ENCODE data around the gene CATSPERB.
"Not testable (repeated sequence)": the region's sequence is repeated elsewhere in the genome, so short reads cannot be mapped to it uniquely, and the experiment has no call there.

The CATSPERB gene

DNA sequence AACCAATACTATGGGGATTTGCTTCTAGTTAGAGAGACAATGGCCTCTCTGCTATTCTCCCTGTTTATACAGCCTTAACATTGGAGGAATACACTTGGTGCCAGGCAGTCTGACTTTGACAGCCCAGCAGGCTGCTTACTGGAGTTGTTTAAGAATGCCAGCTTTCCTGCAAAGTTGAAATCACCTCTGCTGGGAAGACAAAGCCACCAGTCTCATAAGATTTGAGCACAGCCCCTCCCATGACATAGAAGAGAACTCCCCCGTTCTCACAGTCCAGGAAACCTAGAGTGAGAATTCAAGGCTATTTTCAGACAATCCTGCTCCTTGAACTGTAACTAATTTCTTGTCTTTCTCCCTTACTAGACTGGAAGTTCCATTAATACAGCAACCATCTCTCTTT, 21.1 kb upstream of the CATSPERB start:
- Histone ChIP-seq H3K27ac (ENCODE audit: insufficient read depth, low read length, poor library complexity, severe bottlenecking) (no peak overlapping the region), H3K36me3 (ENCODE audit: control insufficient read depth, insufficient read depth, low read length) (no peaks in the 10 kb centered on the region)

GRCh38 chr14:91751719-91752118, 19.8 kb upstream of the CATSPERB start:
- no peak overlapping the region for H3K4me3 ChIP-seq (ENCODE audit: insufficient read depth, low read depth, low read length, poor library complexity, severe bottlenecking)
- no peaks in the 10 kb centered on the region for H3K4me1 ChIP-seq (ENCODE audit: control insufficient read depth, insufficient read depth, low read length, poor library complexity, severe bottlenecking)
- no peaks in the 10 kb centered on the region for H3K36me3 ChIP-seq (ENCODE audit: control insufficient read depth, insufficient read depth, low read length)
- H3K9me3 ChIP-seq (ENCODE audit: control insufficient read depth, low read length) = no peaks in the 10 kb centered on the region
- H3K27me3 ChIP-seq (replicated peaks; ENCODE audit: control insufficient read depth, insufficient read depth, low read length, poor library complexity, severe bottlenecking) = no peaks in the 10 kb centered on the region
- no peak overlapping the region for H3K27ac ChIP-seq (ENCODE audit: insufficient read depth, low read length, poor library complexity, severe bottlenecking)
- no peak for DNase-seq

More for the DNA sequence above, 21.1 kb upstream of the CATSPERB start:
- Histone ChIP-seq H3K27me3 (replicated peaks; ENCODE audit: control insufficient read depth, insufficient read depth, low read length, poor library complexity, severe bottlenecking) (no peaks in the 10 kb centered on the region), H3K4me1 (ENCODE audit: control insufficient read depth, insufficient read depth, low read length, poor library complexity, severe bottlenecking) (no peaks in the 10 kb centered on the region), H3K9me3 (ENCODE audit: control insufficient read depth, low read length) (no peaks in the 10 kb centered on the region), H3K4me3 (ENCODE audit: insufficient read depth, low read depth, low read length, poor library complexity, severe bottlenecking) (no peak overlapping the region)
- DNase-seq = no peak

DNA sequence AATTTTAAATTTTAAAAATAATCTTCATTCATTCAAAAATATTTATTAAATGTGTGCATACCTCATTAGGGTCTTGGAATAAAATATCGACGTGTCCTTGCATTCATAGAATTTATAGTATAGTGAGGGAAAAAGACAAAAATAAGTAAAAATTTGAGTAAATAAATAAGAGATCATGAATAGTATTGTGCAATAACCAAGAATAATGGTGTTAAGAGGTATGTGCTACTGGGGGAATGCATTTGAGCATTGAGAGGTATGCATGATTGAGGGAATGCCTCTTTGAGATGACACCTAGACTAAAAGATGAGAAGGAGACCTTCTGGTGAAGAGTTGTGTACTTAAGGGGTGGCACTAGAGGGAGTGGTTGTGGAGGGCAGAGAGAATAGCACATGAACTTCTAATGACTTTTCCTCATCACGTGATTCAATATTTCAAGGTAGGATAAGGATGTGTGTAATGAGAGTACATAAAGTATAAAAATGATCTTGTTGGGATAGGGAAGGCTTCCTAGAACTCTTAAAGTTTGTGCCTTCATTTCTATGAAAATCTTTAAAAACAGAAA, 18.8 kb upstream of the CATSPERB start:
- Histone ChIP-seq H3K36me3 (ENCODE audit: control insufficient read depth, insufficient read depth, low read length) (no peaks in the 10 kb centered on the region), H3K4me1 (ENCODE audit: control insufficient read depth, insufficient read depth, low read length, poor library complexity, severe bottlenecking) (no peaks in the 10 kb centered on the region), H3K27ac (ENCODE audit: insufficient read depth, low read length, poor library complexity, severe bottlenecking) (no peak overlapping the region), H3K9me3 (ENCODE audit: control insufficient read depth, low read length) (no peaks in the 10 kb centered on the region), H3K27me3 (replicated peaks; ENCODE audit: control insufficient read depth, insufficient read depth, low read length, poor library complexity, severe bottlenecking) (no peaks in the 10 kb centered on the region), H3K4me3 (ENCODE audit: insufficient read depth, low read depth, low read length, poor library complexity, severe bottlenecking) (no peak overlapping the region)
- no peak for DNase-seq

DNA sequence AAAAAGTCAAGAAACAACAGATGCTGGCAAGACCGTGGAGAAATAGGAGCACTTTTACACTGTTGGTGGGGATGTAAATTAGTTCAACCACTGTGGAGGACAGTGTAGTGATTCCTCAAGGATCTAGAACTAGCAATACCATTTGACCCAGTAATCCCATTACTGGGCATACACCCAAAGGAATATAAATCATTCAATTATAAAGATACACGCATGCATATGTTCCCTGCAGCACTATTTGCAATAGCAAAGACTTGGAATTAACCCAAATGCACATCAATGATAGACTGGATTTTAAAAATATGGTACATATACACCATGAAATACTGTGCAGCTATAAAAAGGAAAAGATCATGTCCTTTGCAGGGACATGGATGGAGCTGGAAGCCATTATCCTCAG, 18.0 kb upstream of the CATSPERB start:
- Histone ChIP-seq H3K36me3 (ENCODE audit: control insufficient read depth, insufficient read depth, low read length) (no peaks in the 10 kb centered on the region), H3K4me3 (ENCODE audit: insufficient read depth, low read depth, low read length, poor library complexity, severe bottlenecking) (no peak overlapping the region), H3K27ac (ENCODE audit: insufficient read depth, low read length, poor library complexity, severe bottlenecking) (no peak overlapping the region), H3K27me3 (replicated peaks; ENCODE audit: control insufficient read depth, insufficient read depth, low read length, poor library complexity, severe bottlenecking) (no peaks in the 10 kb centered on the region), H3K4me1 (ENCODE audit: control insufficient read depth, insufficient read depth, low read length, poor library complexity, severe bottlenecking) (no peaks in the 10 kb centered on the region), H3K9me3 (ENCODE audit: control insufficient read depth, low read length) (no peaks in the 10 kb centered on the region)
- DNase-seq = no peak

- no peak overlapping the region for H3K4me3 ChIP-seq (ENCODE audit: insufficient read depth, low read depth, low read length, poor library complexity, severe bottlenecking)
- no peak for DNase-seq
- H3K27me3 ChIP-seq (replicated peaks; ENCODE audit: control insufficient read depth, insufficient read depth, low read length, poor library complexity, severe bottlenecking) = no peaks in the 10 kb centered on the region
Observed at GRCh38 chr14:91748049-91748448, 16.2 kb upstream of the CATSPERB start.

DNA sequence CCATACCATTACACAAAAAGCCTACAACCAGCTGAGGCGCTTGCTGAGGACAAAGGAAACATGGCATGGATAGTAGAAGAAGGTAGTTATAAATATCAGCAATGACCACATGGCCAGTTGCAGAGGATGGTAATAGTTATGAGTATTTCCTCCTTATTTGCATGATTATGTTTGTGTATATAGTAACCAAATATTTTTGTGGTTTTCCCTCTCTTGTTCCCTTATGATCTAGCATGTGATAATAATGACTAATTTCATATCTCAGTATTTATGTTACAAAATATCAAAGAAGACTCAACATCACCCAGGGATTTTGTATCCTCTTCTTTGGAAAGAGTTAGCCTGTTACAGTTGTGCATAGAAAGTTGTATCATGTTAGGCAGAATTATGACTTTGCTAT, 13.5 kb upstream of the CATSPERB start:
- DNase-seq = no peak
- H3K27ac ChIP-seq (ENCODE audit: insufficient read depth, low read length, poor library complexity, severe bottlenecking) = no peak overlapping the region
- H3K4me1 ChIP-seq (ENCODE audit: control insufficient read depth, insufficient read depth, low read length, poor library complexity, severe bottlenecking) = no peaks in the 10 kb centered on the region

More at GRCh38 chr14:91748049-91748448, 16.2 kb upstream of the CATSPERB start:
- Histone ChIP-seq H3K27ac (ENCODE audit: insufficient read depth, low read length, poor library complexity, severe bottlenecking) (no peak overlapping the region), H3K9me3 (ENCODE audit: control insufficient read depth, low read length) (no peaks in the 10 kb centered on the region), H3K4me1 (ENCODE audit: control insufficient read depth, insufficient read depth, low read length, poor library complexity, severe bottlenecking) (no peaks in the 10 kb centered on the region), H3K36me3 (ENCODE audit: control insufficient read depth, insufficient read depth, low read length) (no peaks in the 10 kb centered on the region)

GRCh38 chr14:91744068-91744480, 12.2 kb upstream of the CATSPERB start:
- H3K4me3 ChIP-seq (ENCODE audit: insufficient read depth, low read depth, low read length, poor library complexity, severe bottlenecking) = no peak overlapping the region
- DNase-seq = no peak

More for the DNA sequence above, 13.5 kb upstream of the CATSPERB start:
- Histone ChIP-seq H3K9me3 (ENCODE audit: control insufficient read depth, low read length) (no peaks in the 10 kb centered on the region), H3K4me3 (ENCODE audit: insufficient read depth, low read depth, low read length, poor library complexity, severe bottlenecking) (no peak overlapping the region), H3K27me3 (replicated peaks; ENCODE audit: control insufficient read depth, insufficient read depth, low read length, poor library complexity, severe bottlenecking) (no peaks in the 10 kb centered on the region), H3K36me3 (ENCODE audit: control insufficient read depth, insufficient read depth, low read length) (no peaks in the 10 kb centered on the region)

GRCh38 chr14:91743305-91743653, 11.4 kb upstream of the CATSPERB start:
- Histone ChIP-seq H3K36me3 (ENCODE audit: control insufficient read depth, insufficient read depth, low read length) (no peaks in the 10 kb centered on the region), H3K9me3 (ENCODE audit: control insufficient read depth, low read length) (no peaks in the 10 kb centered on the region), H3K27me3 (replicated peaks; ENCODE audit: control insufficient read depth, insufficient read depth, low read length, poor library complexity, severe bottlenecking) (no peaks in the 10 kb centered on the region), H3K4me3 (ENCODE audit: insufficient read depth, low read depth, low read length, poor library complexity, severe bottlenecking) (no peak overlapping the region), H3K4me1 (ENCODE audit: control insufficient read depth, insufficient read depth, low read length, poor library complexity, severe bottlenecking) (no peaks in the 10 kb centered on the region), H3K27ac (ENCODE audit: insufficient read depth, low read length, poor library complexity, severe bottlenecking) (no peak overlapping the region)
- no peak for DNase-seq

More at GRCh38 chr14:91744068-91744480, 12.2 kb upstream of the CATSPERB start:
- H3K9me3 ChIP-seq (ENCODE audit: control insufficient read depth, low read length) = no peaks in the 10 kb centered on the region
- no peak overlapping the region for H3K27ac ChIP-seq (ENCODE audit: insufficient read depth, low read length, poor library complexity, severe bottlenecking)
- no peaks in the 10 kb centered on the region for H3K4me1 ChIP-seq (ENCODE audit: control insufficient read depth, insufficient read depth, low read length, poor library complexity, severe bottlenecking)
- H3K36me3 ChIP-seq (ENCODE audit: control insufficient read depth, insufficient read depth, low read length) = no peaks in the 10 kb centered on the region
- H3K27me3 ChIP-seq (replicated peaks; ENCODE audit: control insufficient read depth, insufficient read depth, low read length, poor library complexity, severe bottlenecking) = no peaks in the 10 kb centered on the region

DNA sequence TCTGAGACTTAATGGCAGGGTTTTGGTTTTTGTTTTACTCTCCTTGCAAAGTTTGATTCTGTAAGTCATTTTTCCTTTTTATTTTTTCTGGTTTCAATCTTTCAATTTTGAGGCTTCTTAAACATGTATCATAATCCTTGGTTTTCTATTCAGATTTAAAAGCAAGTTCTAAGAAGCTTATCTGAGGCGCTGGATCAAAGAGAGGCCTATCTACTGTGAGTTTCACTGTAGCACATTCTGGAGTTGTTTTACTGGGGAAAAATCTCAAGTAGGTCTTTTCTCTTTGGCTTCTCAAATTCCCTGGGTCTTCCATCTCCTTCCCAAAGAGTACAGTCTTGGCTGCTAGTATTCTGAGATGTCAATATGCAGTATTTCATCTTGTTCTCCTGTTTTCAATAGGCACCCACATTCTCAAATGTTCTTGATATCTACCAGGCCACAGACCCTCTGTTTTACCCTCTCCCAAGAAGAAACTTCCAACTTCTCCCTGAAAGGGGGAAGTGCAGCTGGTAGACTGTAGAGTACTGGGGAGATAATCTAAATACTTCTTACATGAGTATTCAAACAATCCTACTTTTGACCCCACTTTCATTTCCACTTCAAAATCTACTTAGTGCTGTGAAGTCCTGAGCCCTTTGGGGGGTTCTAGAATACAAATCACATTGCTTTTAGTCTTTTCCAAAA, 10.9 kb upstream of the CATSPERB start:
- H3K27me3 ChIP-seq (replicated peaks; ENCODE audit: control insufficient read depth, insufficient read depth, low read length, poor library complexity, severe bottlenecking) = no peaks in the 10 kb centered on the region
- H3K4me1 ChIP-seq (ENCODE audit: control insufficient read depth, insufficient read depth, low read length, poor library complexity, severe bottlenecking) = no peaks in the 10 kb centered on the region
- no peaks in the 10 kb centered on the region for H3K9me3 ChIP-seq (ENCODE audit: control insufficient read depth, low read length)
- no peak overlapping the region for H3K27ac ChIP-seq (ENCODE audit: insufficient read depth, low read length, poor library complexity, severe bottlenecking)
- no peak for DNase-seq
- H3K36me3 ChIP-seq (ENCODE audit: control insufficient read depth, insufficient read depth, low read length) = no peaks in the 10 kb centered on the region
- no peak overlapping the region for H3K4me3 ChIP-seq (ENCODE audit: insufficient read depth, low read depth, low read length, poor library complexity, severe bottlenecking)

- not testable (repeated sequence) for H3K9me3 ChIP-seq (ENCODE audit: control insufficient read depth, low read length); H3K4me1 ChIP-seq (ENCODE audit: control insufficient read depth, insufficient read depth, low read length, poor library complexity, severe bottlenecking); H3K27ac ChIP-seq (ENCODE audit: insufficient read depth, low read length, poor library complexity, severe bottlenecking); DNase-seq; H3K4me3 ChIP-seq (ENCODE audit: insufficient read depth, low read depth, low read length, poor library complexity, severe bottlenecking); H3K36me3 ChIP-seq (ENCODE audit: control insufficient read depth, insufficient read depth, low read length); H3K27me3 ChIP-seq (replicated peaks; ENCODE audit: control insufficient read depth, insufficient read depth, low read length, poor library complexity, severe bottlenecking)
Observed at GRCh38 chr14:91739867-91740266, 8.0 kb upstream of the CATSPERB start.

Measured in effector memory CD4-positive, alpha-beta T cell (primary cell).